Small intestine (tissue), 7 donors: ENCODE data around the gene ASIC1. TPM values are rescaled to one million over a fixed set of nuclear protein-coding genes. Genes with fewer than 3 reads are reported as not detected.

Experiments used
- DNase-seq, 2 donors: peaks; one replicate each; pipeline versions ENCODE4 v3.0.0 to v3.0.0-alpha.2; 2013
- FAIRE-seq: peaks from 2 replicates; lab custom pipeline; 2012; peaks lifted over from hg19 to GRCh38; lab: Jason Lieb, UNC
- H3K27ac ChIP-seq, 3 donors: one replicate each; pipeline ENCODE4 v1.5.1; 2013; ENCODE audit warnings: low read length in 2 of 3, mild to moderate bottlenecking in 2 of 3, control low read depth in 1 of 3, inconsistent platforms in 1 of 3, low read depth in 1 of 3, moderate library complexity in 1 of 3
- H3K27me3 ChIP-seq, 3 donors: one replicate each; pipeline ENCODE4 v1.6.1; 2013; ENCODE audit warnings: low read length in 3 of 3, inconsistent platforms in 1 of 3; ENCODE audit not compliant: control insufficient read depth in 3 of 3, insufficient read depth in 3 of 3
- H3K36me3 ChIP-seq, 3 donors: one replicate each; pipeline ENCODE4 v1.6.1; 2013; ENCODE audit warnings: low read length in 3 of 3, inconsistent platforms in 1 of 3, low read depth in 1 of 3, mild to moderate bottlenecking in 1 of 3, moderate library complexity in 1 of 3; ENCODE audit not compliant: control insufficient read depth in 3 of 3, insufficient read depth in 2 of 3
- H3K4me1 ChIP-seq, 3 donors: one replicate each; pipeline ENCODE4 v1.6.1; 2013; ENCODE audit warnings: low read length in 2 of 3, inconsistent platforms in 1 of 3, low read depth in 1 of 3, mild to moderate bottlenecking in 1 of 3, moderate library complexity in 1 of 3; ENCODE audit not compliant: control insufficient read depth in 3 of 3, insufficient read depth in 2 of 3
- H3K4me3 ChIP-seq, 3 donors: one replicate each; pipeline ENCODE4 v1.5.1; 2013; ENCODE audit warnings: low read length in 3 of 3, control low read depth in 1 of 3, inconsistent platforms in 1 of 3, low read depth in 1 of 3, mild to moderate bottlenecking in 1 of 3, moderate library complexity in 1 of 3
- H3K9me3 ChIP-seq, 2 donors: one replicate each; pipeline ENCODE4 v1.6.1; 2013; ENCODE audit warnings: low read depth in 1 of 2, low read length in 1 of 2; ENCODE audit not compliant: control insufficient read depth in 2 of 2, insufficient read depth in 1 of 2
- WGBS, 3 donors: extraction: QIAGEN DNeasy Blood & Tissue Kit; methylation state at CpG; one replicate each; pipeline ENCODE4 v1.1.7; 2013; 5-methylcytosine and 5-hydroxymethylcytosine counted together
- polyA plus RNA-seq, 4 donors: library from polyadenylated mRNA; stranded (reverse) in 3 of 4; unstranded in 1 of 4; fragments of 200-250 nt in 3 of 4; fragments of 120-200 nt in 1 of 4; gene quantifications; one replicate each; pipeline versions ENCODE4 v1.2.1 to v1.2.3, GENCODE V29; 2013
- donor health status: healthy with polysubstance abuse.
- donor health status: control.
- donor health status: control.
- donor health status: Bipolar disorder and iron deficiency.
- donor health status: healthy.

Gene ASIC1
- polyA plus RNA-seq, 4 donors: 0.81 to 2.2 (median 0.85) TPM; not detected in 1

GRCh38 chr12:50112456-50113218 is 55.2 kb downstream of the ASIC1 start:
- H3K4me3 ChIP-seq: peak overlapping the region; percentile 76 to 98 (median 83)
- FAIRE-seq: no peak
- no peaks in the 10 kb centered on the region for H3K9me3 ChIP-seq
- peaks cover 0 to 59% (median 0%) of the 10 kb centered on the region in 3 donors for H3K36me3 ChIP-seq
- no peaks in the 10 kb centered on the region for H3K27me3 ChIP-seq
- peak overlapping the region; percentile 84 to 99 (median 86) for H3K27ac ChIP-seq
- WGBS, 3 donors: 2 to 17% (median 7%) methylated on average over 25 to 26 of the region's 26 CpGs
- H3K4me1 ChIP-seq: peaks cover 3 to 50% (median 13%) of the 10 kb centered on the region in 3 donors
- peak in 1 of 2 donors; percentile 71 for DNase-seq

GRCh38 chr12:50117057-50117622 is 59.7 kb downstream of the ASIC1 start:
- no peaks in the 10 kb centered on the region for H3K27me3 ChIP-seq
- WGBS, 3 donors: 65 to 73% (median 70%) methylated on average over 6 of the region's 6 CpGs
- H3K27ac ChIP-seq: no peak overlapping the region
- H3K4me1 ChIP-seq: peaks cover 3 to 29% (median 6%) of the 10 kb centered on the region in 3 donors
- peaks cover 0 to 60% (median 3%) of the 10 kb centered on the region in 3 donors for H3K36me3 ChIP-seq
- peaks cover 0 to 4% of the 10 kb centered on the region in 2 donors for H3K9me3 ChIP-seq
- DNase-seq (peak in 1 of 2 donors; percentile 15), FAIRE-seq (no peak)
- H3K4me3 ChIP-seq: no peak overlapping the region

- FAIRE-seq (no peak), DNase-seq (peak in 1 of 2 donors; percentile 40)
- H3K27ac ChIP-seq: no peak overlapping the region
- WGBS, 3 donors: 86 to 97% (median 89%) methylated on average over 2 of the region's 2 CpGs
- no peaks in the 10 kb centered on the region for H3K27me3 ChIP-seq
- peaks cover 0 to 4% of the 10 kb centered on the region in 2 donors for H3K9me3 ChIP-seq
- peaks cover 3 to 17% (median 3%) of the 10 kb centered on the region in 3 donors for H3K4me1 ChIP-seq
- H3K4me3 ChIP-seq: no peak overlapping the region
- peaks cover 3 to 65% (median 7%) of the 10 kb centered on the region in 3 donors for H3K36me3 ChIP-seq
These were observed 62.0 kb downstream of the ASIC1 start for GRCh38 chr12:50119387-50119786.

DNA sequence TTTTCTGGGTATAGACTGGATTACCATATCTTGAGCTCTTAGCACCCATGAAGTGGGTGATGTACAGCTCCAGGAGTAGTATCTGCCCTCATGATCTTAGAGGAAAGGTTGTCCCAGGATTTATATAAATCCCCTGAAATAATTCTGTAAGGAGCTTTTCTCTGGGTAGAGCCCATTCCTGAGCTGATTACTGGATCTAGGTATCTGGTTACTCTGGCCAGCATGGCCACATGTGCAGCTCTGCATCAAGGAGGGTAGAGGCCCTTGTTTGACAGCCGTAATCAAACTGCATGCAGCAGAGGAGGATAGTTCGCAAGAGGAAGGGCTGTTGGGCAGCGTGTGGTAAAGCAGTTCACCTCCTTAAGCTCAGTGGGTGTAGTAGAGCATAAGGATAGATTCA is 63.1 kb downstream of the ASIC1 start:
- no peak for FAIRE-seq

DNA sequence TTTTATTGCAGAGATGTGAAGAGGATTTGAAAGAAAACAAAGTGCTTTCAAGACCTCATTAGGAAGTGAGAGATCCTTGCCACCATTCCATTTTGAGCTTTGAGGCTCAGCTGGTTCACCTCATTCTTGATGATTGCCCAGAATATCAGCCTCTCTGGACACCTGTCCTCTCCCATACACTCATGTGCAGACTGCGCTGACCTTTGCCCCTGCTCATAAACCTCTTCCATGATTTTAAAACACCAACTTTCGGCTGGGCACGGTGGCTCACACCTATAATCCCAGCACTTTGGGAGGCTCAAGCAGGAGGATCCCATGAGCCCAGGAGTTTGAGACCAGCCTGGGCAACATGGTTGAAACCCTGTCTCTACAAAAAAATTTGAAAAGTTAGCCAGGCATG is 63.6 kb downstream of the ASIC1 start:
- FAIRE-seq (no peak), DNase-seq (peak in 1 of 2 donors; percentile 55)
- H3K36me3 ChIP-seq: peaks cover 5 to 56% (median 7%) of the 10 kb centered on the region in 3 donors
- H3K9me3 ChIP-seq: peaks cover 0 to 4% of the 10 kb centered on the region in 2 donors
- 29 to 65% (median 38%) methylated on average over 3 of the region's 3 CpGs for whole genome bisulfite sequencing, 3 donors
- no peaks in the 10 kb centered on the region for H3K27me3 ChIP-seq
- peak overlapping the region in 1 of 3 donors; percentile 38 for H3K27ac ChIP-seq
- H3K4me1 ChIP-seq: peaks cover 3 to 17% (median 7%) of the 10 kb centered on the region in 3 donors
- H3K4me3 ChIP-seq: no peak overlapping the region

More for the DNA sequence above, 63.1 kb downstream of the ASIC1 start:
- Histone ChIP-seq H3K4me1 (peaks cover 3 to 17% (median 7%) of the 10 kb centered on the region in 3 donors), H3K27me3 (no peaks in the 10 kb centered on the region), H3K36me3 (peaks cover 3 to 60% (median 7%) of the 10 kb centered on the region in 3 donors), H3K9me3 (peaks cover 0 to 4% of the 10 kb centered on the region in 2 donors), H3K4me3 (no peak overlapping the region), H3K27ac (no peak overlapping the region)
- WGBS, 3 donors: 77 to 88% (median 80%) methylated on average over 3 of the region's 3 CpGs
- no peak for DNase-seq

GRCh38 chr12:50121641-50122040 is 64.2 kb downstream of the ASIC1 start:
- Histone ChIP-seq H3K36me3 (peaks cover 5 to 51% (median 7%) of the 10 kb centered on the region in 3 donors), H3K4me1 (peaks cover 3 to 17% (median 7%) of the 10 kb centered on the region in 3 donors), H3K27ac (no peak overlapping the region), H3K27me3 (no peaks in the 10 kb centered on the region), H3K9me3 (peaks cover 0 to 4% of the 10 kb centered on the region in 2 donors), H3K4me3 (no peak overlapping the region)
- DNase-seq: peak; percentile 63 to 74
- FAIRE-seq: no peak
- WGBS, 3 donors: 51 to 87% (median 54%) methylated on average over 5 of the region's 5 CpGs

- peaks cover 5 to 49% (median 9%) of the 10 kb centered on the region in 3 donors for H3K36me3 ChIP-seq
- FAIRE-seq (no peak), DNase-seq (no peak)
- no peak overlapping the region for H3K4me3 ChIP-seq
- no peaks in the 10 kb centered on the region for H3K27me3 ChIP-seq
- H3K9me3 ChIP-seq: peaks cover 0 to 4% of the 10 kb centered on the region in 2 donors
- H3K27ac ChIP-seq: no peak overlapping the region
- WGBS, 3 donors: 64 to 78% (median 74%) methylated on average over 2 of the region's 2 CpGs
- H3K4me1 ChIP-seq: peaks cover 3 to 15% (median 4%) of the 10 kb centered on the region in 3 donors
These were observed 65.8 kb downstream of the ASIC1 start for GRCh38 chr12:50123203-50123602.

GRCh38 chr12:50127546-50127945 is 70.2 kb downstream of the ASIC1 start:
- DNase-seq (no peak), FAIRE-seq (no peak)
- Histone ChIP-seq H3K36me3 (peaks cover 8 to 41% (median 11%) of the 10 kb centered on the region in 3 donors), H3K4me3 (no peak overlapping the region), H3K27ac (no peak overlapping the region), H3K9me3 (no peaks in the 10 kb centered on the region), H3K27me3 (no peaks in the 10 kb centered on the region), H3K4me1 (peaks cover 0 to 4% (median 0%) of the 10 kb centered on the region in 3 donors)
- WGBS, 3 donors: 72 to 83% (median 78%) methylated on average over 2 of the region's 2 CpGs
